T-helper 2 cell (primary cell): Measurements from ENCODE around the gene PLEKHA4.
A peak's percentile ranks its signal among the peaks of the same experiment; 100 is the strongest.
"Not testable (repeated sequence)": the region's sequence is repeated elsewhere in the genome, so short reads cannot be mapped to it uniquely, and the experiment has no call there.

Experiments
- DNase-seq, 5 experiments: peaks; one replicate each; pipeline versions ENCODE4 v3.0.0 to v3.0.0-alpha.2; 2012 to 2022

The PLEKHA4 gene

DNA sequence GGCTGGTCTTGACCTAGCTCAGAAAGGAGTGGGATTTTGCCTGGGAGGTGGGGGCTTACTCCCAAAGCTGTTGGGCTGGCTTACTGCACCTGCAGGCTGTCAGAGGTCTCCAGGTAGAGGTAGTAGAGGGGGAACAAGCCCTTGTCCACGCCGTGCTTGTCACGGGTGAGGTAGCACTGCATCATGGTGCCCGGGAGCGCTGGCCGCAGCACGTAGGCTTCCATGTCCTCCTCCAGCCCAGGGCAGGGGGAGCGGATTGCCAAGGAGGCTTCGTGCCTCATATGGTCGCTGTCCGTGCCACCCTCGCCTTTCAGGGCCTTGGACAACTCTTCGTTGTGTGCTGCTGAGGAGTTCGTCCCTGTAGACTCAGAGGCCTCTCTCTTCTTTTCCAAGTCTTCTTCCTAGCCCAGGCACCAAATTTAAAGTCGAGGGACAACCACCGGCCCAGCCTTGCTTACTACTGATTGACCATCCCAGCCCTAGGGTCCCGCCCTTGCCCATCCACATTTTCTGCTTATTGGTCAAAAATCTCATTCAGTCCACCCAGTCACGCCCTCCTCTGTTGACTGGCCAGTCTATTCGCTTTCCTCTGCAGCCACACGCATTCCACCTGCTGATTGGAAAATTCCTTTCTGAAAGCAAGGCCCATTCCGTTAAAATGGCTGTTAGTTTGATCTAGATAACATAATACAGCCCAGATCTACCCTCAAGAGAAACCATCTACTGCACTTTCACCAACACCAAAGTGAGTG is 19.6 kb upstream of the PLEKHA4 start:
- no peak for DNase-seq

DNA sequence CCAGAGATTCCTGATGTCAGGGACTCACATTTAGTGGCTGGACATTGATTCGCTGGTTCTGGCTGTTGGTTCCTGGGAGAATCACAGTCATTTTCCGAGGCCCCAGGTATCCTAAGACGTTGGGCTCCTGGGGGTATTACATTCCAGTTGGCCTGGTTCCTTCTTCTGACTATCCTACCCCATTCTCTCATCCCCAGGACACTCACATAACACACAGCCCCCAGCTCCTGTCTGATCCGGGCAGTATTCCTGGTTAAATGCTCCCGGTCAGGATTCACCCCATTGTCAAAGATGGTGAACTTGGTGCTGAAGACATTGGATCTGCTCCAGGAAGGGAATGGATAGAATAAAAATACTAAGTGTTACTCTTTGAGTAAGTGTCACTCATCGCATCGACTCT is 15.3 kb upstream of the PLEKHA4 start:
- DNase-seq: no peak

DNA sequence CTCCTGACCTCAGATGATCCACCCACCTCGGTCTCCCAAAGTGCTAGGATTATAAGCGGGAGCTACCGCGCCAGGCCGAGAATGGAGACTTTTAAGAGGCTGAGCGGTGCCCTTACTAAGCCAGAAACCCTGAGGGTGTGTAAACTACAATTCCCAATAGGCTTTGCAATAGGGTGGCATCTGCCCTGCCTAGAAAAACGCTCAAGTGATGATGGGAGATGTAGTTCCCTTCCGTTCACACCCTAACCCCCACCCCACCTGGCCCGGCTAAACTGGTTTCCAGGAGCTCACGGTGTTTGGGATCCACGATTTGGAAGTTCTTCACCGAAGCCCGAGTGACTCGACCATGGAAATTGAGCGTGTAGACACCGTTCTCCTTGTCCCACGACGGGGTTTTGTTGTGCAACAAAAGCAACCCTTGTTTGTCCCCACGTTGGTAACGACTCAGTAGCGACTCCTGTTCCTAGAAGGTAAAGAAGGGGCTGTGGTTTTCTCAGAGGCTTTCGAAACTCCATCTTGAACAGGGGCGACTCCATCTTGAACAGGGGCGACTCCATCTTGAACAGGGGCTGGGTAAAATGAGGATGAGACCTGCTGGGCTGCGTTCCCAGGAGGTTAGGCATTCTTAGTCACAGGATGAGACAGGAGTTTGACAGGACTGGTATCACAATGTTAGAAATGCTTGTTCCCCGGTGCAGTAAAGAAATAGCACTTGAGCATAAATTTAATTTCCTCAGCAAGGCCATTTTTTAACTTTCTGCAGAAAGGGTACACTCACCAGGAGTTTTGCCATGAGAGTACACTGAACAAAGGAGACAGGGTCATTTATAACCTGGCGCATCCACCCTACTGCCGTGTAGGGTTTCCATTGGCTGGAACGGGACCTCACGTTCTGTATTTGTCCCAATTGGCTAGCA is 13.6 kb upstream of the PLEKHA4 start:
- peak in 1 of 5 experiments; percentile 41 for DNase-seq

DNA sequence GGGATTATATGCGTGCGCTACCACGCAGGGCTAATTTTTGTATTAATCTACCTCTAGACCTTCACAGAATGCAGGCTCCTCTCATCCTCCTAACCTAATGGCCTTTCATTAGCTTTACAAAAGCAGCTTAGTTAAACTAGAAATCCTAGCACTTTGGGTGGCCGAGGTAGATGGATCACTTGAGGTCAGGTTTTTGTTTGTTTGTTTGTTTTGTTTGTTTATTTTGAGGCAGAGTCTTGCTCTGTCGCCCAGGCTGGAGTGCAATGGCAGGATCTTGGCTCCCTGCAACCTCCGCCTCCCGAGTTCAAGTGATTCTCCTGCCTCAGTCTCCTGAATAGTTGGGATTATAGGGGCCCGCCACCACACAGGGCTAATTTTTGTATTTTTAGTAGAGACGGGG is 11.3 kb upstream of the PLEKHA4 start:
- DNase-seq: not testable (repeated sequence)

DNA sequence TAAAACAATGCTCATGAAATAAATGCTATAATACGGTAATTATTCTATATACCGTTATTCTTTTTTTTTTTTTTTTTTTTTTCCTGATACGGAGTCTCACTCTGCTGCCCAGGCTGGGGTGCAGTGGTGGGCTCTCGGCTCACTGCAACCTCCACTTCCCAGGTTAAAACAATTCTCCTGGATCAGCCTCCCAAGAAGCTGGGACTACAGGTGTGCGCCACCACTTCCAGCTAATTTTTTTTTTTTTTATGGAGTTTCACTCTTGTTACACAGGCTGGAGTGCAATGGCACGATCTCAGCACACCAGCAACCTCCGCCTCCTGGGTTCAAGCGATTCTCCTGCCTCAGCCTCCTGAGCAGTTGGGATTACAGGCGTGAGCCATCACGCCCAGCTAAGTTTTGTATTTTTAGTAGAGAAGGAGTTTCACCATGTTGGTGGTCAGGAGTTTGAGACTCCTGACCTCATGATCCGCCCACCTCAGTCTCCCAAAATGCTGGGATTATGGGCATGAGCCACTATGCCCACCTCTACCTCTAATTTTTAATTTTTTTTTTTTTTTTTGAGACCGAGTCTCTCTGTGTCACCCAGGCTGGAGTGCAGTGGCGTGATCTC is 10.7 kb upstream of the PLEKHA4 start:
- DNase-seq: no peak

DNA sequence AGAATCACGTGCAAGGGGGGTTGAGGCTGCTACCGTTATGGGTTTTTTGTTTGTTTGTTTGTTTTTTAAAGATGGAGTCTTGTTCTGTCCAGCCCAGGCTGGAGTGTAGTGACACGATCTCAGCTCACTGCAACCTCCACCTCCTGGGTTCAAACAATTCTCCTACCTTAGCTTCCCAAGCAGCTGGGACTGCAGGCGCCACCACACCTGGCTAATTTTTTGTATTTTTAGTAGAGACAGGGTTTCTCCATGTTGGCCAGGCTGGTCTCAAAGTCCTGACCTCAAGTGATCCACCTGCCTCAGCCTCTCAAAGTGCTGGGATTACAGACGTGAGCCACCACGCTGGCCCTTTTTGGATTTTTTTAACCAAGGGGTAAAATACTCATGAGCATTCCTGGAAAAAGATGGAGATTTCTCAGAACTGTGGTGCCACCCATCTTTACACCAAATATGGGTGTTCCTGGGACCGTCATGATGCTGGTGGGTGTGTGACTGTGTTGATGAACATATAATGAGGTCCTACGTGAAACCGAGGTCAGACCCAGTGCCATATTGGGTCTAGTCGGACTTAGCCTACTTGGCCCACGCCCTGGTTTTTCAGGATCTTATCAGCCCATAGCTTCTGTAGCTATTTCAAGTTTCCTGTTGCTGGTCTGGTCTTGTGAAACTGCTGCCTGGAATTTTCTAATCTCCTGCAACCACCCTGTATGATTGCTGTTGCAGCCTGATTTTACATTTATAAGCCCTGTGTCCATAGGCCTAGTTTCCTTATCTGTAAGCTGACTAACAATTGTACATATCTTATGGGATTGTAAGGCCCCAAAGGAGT is 10.0 kb upstream of the PLEKHA4 start:
- DNase-seq: peak in 1 of 5 experiments; percentile 46

DNA sequence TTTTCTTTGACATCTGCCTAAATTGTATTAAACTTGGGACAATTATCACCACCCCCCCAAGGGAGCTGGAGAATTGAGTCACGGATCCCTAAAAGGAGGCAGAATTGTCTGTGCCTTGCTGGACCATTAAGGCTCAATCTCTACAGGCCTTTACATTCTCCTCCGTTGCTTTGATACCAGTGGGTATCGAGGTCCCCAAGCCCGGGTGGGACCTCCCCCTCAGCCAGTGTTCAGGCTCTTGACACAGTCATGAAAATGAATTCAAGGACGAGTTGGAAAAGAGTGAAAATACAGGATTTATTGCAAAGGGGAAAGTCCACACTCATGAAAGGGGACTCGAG is 9.4 kb upstream of the PLEKHA4 start:
- DNase-seq: no peak

DNA sequence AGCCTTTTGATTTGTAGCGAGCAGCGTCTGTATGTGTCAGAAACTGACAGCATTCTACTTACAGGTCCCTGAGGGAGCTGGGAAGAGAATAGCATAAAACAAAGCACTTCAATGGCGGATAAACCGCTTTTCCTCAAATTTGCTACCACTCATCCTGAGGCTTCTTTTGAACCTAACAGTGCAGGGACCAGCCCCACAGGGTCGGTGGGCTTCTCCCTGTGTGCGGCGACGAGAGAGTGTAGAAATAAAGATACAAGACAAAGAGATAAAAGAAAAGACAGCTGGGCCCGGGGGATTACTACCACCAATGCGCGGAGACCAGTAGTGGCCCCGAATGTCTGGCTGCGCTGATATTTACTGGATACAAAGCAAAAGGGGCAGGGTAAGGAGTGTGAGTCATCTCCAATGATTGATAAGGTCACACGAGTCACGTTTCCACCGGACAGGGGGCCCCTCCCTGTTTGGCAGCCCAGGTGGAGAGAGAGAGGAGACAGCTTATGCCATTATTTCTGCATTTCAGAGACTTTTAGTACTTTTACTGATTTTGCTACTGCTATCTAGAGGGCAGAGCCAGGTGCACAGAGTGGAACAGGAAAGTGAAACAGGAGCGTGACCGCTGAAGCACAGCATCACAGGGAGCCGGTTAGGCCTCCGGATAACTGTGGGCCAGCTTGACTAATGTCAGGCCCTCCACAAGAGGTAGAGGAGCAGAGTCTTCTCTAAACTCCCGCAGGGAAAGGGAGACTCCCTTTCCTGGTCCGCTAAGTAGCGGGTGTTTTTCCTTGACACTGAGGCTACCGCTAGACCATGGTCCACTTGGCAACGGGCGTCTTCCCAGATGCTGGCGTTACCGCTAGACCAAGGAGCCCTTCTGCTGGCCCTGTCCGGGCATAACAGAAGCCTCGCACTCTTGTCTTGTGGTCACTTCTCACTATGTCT is 7.9 kb upstream of the PLEKHA4 start:
- peak in 2 of 5 experiments; percentile 43 to 52 for DNase-seq

DNA sequence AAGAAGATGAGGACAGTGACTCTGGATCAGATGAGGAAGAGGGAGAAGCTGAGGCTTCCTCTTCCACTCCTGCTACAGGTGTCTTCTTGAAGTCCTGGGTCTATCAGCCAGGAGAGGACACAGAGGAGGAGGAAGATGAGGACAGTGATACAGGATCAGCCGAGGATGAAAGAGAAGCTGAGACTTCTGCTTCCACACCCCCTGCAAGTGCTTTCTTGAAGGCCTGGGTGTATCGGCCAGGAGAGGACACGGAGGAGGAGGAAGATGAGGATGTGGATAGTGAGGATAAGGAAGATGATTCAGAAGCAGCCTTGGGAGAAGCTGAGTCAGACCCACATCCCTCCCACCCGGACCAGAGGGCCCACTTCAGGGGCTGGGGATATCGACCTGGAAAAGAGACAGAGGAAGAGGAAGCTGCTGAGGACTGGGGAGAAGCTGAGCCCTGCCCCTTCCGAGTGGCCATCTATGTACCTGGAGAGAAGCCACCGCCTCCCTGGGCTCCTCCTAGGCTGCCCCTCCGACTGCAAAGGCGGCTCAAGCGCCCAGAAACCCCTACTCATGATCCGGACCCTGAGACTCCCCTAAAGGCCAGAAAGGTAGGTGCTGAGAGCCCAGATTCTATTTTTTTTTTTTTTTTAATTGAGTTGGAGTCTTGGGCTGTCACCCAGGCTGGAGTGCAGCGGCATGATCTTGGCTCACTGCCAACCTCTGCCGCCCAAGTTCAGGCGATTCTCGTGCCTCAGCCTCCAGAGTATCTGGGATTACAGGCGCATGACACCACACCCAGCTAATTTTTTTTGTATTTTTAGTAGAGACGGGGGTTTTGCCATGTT is 6.1 kb upstream of the PLEKHA4 start:
- DNase-seq: peak in 2 of 5 experiments; percentile 20 to 28

DNA sequence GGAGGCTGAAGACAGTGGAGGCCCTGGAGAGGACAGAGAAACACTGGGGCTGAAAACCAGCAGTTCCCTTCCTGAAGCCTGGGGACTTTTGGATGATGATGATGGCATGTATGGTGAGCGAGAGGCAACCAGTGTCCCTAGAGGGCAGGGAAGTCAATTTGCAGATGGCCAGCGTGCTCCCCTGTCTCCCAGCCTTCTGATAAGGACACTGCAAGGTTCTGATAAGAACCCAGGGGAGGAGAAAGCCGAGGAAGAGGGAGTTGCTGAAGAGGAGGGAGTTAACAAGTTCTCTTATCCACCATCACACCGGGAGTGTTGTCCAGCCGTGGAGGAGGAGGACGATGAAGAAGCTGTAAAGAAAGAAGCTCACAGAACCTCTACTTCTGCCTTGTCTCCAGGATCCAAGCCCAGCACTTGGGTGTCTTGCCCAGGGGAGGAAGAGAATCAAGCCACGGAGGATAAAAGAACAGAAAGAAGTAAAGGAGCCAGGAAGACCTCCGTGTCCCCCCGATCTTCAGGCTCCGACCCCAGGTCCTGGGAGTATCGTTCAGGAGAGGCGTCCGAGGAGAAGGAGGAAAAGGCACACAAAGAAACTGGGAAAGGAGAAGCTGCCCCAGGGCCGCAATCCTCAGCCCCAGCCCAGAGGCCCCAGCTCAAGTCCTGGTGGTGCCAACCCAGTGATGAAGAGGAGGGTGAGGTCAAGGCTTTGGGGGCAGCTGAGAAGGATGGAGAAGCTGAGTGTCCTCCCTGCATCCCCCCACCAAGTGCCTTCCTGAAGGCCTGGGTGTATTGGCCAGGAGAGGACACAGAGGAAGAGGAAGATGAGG is 5.3 kb upstream of the PLEKHA4 start:
- no peak for DNase-seq

DNA sequence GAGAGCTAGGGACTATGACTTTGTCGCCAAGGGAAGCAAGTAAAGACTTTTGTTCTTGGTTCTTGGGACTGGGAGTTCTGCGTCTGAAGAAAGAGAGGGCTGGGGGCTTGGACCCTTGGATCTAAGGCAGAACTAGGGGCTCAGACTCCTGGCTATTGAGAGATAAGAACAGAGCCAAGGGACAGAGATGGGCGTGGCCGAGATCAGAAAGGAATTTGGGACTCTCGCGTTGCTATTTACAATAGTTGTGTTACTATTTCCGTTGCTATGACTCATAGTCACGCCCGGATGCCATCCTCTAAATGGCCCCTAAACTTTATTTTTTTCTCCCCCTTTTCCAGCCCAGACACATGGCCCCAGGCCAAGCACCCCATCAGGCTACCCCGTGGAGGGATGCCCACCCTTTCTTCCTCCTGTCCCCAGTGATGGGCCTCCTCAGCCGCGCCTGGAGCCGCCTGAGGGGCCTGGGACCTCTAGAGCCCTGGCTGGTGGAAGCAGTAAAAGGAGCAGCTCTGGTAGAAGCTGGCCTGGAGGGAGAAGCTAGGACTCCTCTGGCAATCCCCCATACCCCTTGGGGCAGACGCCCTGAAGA is 4.6 kb upstream of the PLEKHA4 start:
- peak in 4 of 5 experiments; percentile 58 to 89 (median 74) for DNase-seq

DNA sequence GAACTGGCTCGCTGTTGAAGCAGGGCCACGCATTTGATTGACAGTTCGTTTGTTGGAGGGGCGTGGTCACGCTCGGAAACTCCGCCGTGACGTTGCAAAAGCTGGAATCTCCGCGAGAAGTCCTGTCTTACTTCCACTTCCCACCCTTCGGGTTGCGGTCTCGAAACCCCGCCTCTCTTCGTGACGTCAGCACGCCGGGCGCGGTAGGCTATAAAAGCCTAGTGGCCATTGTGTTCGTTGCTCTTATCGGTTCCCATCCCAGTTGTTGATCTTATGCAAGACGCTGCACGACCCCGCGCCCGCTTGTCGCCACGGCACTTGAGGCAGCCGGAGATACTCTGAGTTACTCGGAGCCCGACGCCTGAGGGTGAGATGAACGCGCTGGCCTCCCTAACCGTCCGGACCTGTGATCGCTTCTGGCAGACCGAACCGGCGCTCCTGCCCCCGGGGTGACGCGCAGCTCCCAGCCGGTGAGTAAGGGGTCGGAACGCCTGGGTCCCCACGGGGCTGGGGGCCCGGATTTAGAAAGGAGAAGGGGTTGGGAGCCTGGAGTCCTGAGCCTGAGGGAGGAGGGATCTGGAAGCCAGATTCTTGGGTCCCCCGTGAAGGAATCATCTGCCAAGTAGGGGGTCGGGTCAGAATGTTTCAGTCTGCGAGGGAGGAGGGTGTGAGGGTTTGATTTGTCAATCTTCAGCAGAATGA is 3.9 kb upstream of the PLEKHA4 start, which contains the start of gene PPP1R15A:
Gene PPP1R15A, plus strand, starts transcription at position 240 of the 702 bp plus-strand sequence. CDS start 813 bp downstream, outside the sequence.
- DNase-seq: peak; percentile 90 to 99 (median 97)

DNA sequence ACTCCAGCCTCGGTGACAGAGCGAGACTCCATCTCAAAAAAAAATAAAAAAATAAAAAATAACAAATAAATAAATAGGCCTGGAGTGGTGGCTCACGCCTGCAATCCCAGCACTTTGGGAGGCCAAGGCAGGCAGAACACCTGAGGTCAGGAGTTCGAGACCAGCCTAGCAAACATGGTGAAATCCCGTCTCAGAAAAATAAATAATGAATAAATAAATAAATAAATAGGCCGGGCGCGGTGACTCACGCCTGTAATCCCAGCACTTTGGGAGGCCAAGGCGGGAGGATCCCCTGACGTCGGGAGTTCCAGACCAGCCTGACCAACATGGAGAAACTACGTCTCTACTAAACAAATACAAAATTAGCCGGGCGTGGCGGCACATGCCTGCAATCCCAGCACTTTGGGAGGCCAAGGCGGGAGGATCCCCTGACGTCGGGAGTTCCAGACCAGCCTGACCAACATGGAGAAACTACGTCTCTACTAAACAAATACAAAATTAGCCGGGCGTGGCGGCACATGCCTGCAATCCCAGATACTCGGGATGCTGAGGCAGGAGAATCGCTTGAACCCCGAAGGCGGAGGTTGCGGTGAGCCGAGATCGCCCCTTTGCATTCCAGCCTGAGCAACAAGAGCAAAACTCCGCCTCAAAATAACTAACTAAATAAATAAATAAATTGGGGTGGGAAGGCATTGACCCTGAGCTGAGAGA is 3.2 kb upstream of the PLEKHA4 start:
- not testable (repeated sequence) for DNase-seq

DNA sequence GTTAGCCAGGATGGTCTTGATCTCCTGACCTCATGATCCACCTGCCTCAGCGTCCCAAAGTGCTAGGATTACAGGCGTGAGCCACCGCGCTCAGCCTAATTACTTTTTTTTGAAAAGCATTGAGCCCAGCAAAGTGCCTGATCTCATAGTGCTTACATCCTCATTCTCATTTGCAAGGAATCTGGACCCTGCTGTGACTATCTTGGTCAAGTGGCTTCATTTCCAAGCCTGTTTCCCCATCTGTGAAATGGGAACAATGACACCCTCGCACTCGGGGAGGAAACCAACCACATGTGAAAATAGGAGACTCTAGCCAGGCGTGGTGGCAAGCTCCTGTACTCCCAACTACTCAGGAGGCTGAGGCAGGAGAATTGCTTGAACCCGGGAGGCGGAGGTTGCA is 1.6 kb upstream of the PLEKHA4 start:
- DNase-seq: no peak

DNA sequence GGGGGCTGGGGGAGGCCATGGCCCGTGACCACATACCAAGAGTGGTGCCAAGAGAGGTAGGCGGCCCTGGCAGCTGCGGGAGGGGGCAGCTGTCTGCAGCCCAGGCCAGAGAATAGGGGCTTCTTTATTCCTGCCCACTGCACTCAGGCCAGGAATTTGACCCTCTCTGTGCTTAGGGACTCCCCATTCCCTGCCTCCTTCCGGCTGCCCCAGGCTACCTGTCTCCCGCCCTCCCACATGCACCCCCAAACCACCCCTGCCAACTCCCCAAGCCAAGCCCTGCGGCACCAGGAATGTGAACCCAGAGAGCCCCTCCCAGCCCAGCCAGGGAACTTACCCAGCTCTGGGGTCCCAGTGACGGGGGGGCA is 687 bp downstream of the PLEKHA4 start:
- no peak for DNase-seq

DNA sequence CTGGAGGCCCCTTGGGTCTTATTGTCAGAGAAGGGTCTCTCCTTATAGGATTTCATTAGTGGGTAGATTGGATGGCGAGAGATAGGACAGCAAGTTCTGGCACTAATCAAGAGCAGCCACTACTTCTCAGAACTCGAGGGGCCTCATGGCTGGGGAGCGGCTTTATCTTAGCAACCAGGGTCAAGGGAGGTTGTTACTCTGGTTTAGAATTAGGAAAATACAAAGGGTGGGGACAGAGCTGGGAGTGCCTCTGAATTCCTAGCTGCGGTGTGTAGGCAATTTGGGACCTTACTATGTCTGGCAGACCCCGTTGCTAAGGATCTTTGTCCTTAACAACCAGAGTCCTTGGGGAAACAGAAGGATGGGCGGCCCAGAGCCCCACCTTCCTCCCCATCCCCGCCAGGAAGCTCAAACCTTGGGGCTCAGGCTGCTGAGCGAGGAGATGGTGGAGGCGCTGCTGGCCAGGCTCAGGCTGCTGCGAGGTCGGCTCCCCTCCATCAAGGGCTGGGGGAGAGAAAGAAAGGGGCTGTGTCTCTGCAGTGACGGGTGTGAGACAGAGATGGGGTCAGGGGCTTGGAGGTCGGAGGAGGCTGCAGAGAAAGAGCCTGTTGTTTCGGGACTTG is 1.2 kb downstream of the PLEKHA4 start:
- no peak for DNase-seq

DNA sequence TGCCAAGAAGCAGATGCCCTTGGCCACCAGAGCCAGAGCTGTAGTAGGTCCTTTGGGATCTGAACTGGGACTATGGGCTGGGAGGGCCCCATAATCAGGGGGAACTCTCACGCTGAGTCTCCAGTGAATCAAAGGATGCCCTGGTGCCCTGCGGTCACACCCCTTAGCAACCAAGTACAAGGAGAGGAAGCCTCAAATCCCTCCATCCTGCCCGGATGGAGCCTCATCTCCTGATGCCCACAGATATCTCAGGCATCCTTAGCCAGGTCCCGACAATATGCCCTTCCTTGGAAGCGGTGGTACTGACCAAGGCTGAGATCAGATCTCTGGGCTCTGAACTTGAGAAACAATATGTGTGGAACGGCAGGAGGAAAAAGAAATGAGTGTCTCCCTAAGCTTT is 1.7 kb downstream of the PLEKHA4 start:
- DNase-seq: no peak
